Retinal pigment epithelial cell (primary cell): ENCODE measurements around the gene ID1.
A peak's percentile ranks its signal among the peaks of the same experiment; 100 is the strongest.
"Not testable (repeated sequence)": the region's sequence is repeated elsewhere in the genome, so short reads cannot be mapped to it uniquely, and the experiment has no call there.

Experiments
- DNase-seq: peaks from one replicate; pipeline ENCODE4 v3.0.0-alpha.2; 2010; ENCODE audit warnings: low read depth
- H3K4me3 ChIP-seq: 2 replicates; pipeline ENCODE4 v1.5.1; 2011; ENCODE audit warnings: mild to moderate bottlenecking, low read length, control low read depth, moderate library complexity
- TF ChIP-seq, protein P1 (sequence below): conservative IDR thresholded peaks from 2 replicates; pipeline ENCODE4 v1.5.1; 2011; ENCODE audit warnings: low read depth, low read length, control low read depth, inconsistent platforms

The ID1 gene

DNA sequence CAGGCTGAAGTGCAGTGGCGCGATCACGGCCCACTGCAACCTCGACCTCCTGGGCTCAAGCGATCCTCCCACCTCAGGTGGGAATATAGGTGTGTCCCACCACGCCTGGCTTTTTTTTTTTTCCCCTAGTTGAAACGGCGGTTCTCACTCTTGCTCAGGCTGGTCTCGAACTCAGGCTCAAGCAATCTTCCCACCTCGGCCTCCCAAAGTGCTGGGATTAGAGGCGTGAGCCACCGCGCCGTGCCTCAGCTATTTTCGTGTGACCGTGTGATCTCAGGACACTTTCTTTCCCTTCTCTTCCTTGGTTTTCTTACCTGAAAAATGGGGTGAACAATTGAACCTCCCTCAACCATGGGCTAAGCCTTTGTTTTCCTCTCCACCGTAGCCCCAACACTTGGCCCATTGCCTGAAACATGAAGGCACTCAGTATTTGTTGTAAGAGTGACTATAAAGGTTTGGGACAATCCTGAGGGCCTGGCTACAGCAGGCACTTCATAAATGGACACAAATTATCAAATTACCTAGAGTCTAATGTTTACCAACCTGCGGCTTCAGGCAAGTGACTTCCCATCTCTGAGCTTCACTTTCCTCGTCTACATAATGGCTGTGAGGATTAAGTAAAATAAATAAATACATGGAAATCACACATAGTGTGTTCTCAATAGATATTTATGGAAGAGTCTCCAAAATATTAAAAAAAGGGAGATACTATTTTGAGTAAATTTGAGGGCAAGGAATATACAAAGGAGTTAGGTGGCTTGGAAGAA lies 31.4 kb upstream of the ID1 start:
- H3K4me3 ChIP-seq: peak overlapping the region; percentile 48
- no peak for DNase-seq
- TF ChIP-seq, protein P1, sequence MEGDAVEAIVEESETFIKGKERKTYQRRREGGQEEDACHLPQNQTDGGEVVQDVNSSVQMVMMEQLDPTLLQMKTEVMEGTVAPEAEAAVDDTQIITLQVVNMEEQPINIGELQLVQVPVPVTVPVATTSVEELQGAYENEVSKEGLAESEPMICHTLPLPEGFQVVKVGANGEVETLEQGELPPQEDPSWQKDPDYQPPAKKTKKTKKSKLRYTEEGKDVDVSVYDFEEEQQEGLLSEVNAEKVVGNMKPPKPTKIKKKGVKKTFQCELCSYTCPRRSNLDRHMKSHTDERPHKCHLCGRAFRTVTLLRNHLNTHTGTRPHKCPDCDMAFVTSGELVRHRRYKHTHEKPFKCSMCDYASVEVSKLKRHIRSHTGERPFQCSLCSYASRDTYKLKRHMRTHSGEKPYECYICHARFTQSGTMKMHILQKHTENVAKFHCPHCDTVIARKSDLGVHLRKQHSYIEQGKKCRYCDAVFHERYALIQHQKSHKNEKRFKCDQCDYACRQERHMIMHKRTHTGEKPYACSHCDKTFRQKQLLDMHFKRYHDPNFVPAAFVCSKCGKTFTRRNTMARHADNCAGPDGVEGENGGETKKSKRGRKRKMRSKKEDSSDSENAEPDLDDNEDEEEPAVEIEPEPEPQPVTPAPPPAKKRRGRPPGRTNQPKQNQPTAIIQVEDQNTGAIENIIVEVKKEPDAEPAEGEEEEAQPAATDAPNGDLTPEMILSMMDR: no peak

DNA sequence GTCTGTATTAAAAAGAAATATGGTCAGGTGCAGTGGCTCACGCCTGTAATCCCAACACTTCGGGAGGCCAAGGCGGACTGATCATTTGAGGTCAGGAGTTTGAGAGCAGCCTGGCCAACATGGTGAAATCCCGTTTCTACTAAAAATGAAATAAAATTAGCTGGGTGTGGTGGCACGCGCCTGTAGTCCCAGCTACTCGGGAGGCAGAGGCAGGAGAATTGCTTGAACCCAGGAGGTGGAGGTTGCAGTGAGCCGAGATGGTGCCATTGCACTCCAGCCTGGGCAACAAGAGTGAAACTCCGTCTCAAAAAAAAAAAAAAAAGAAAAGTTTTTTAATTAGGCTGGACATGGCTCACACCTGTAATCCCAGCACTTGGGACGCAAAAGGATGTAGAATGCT lies 30.1 kb upstream of the ID1 start:
- not testable (repeated sequence) for DNase-seq, H3K4me3 ChIP-seq

DNA sequence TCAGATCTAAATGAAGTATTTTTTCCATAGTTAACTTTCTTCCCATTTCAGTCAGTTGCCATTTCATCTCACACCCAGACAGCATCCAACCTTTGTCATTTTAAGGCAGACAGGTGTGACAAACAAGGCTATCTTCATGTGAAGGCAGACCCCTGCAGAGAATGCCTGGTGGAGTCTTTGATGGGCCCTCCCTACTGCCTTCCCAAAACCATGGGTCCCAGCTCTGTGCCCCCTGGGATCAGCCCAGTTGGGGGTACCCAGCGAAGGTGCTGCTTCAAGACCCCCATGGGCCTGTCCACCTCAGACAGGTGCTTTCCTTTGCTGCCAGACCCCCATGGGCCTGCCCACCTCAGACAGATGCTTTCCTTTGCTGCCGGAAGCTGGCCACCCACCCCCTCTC lies 28.3 kb upstream of the ID1 start:
- TF ChIP-seq, protein P1: no peak
- DNase-seq: no peak
- no peak overlapping the region for H3K4me3 ChIP-seq

DNA sequence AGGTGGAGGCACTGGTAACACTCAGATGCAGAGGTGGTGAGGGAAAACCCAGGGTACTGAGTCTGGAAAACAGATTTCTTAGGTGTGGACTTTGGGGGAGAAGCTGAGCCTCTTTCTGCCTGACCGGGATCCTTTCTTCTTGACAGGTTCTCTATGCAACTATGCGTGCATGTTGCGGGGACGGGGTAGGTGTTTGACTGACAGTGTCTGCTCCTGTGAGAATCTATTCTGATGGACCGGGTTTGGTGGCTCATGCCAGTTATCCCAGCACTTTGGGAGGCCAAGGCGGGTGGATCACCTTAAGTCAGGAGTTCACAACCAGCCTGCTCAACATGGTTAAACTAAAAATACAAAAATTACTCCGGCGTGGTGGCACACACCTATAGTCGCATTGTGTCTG lies 27.9 kb upstream of the ID1 start:
- TF ChIP-seq, protein P1: no peak
- H3K4me3 ChIP-seq: no peak overlapping the region

DNA sequence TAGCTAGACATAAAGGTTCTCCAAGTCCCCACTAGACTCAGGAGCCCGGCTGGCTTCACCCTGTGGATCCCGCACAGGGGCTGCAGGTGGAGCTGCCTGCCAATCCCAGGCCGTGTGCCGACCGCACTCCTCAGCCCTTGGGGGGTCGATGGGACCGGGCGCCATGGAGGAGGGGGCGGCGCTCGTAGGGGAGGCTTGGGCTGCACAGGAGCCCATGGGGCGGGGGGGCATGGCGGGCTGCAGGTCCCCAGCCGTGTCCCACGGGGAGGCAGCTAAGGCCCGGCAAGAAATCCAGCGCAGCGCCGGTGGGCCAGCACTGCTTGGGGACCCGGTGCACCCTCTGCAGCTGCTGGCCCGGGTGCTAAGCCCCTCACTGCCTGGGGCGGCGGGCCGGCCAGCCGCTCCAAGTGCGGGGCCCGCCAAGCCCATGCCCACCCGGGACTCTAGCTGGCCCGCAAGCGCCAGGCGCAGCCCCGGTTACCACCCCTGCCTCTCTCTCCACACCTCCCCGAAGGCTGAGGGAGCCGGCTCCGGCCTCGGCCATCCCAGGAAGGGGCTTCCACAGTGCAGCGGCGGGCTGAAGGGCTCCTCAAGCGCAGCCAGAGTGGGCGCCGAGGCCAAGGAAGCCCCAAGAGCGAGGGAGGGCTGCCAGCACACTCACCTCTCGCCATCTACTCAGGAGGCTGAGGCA lies 26.5 kb upstream of the ID1 start:
- TF ChIP-seq, protein P1: no peak
- no peak overlapping the region for H3K4me3 ChIP-seq
- no peak for DNase-seq

More for the DNA sequence above, 27.9 kb upstream of the ID1 start:
- DNase-seq: no peak

DNA sequence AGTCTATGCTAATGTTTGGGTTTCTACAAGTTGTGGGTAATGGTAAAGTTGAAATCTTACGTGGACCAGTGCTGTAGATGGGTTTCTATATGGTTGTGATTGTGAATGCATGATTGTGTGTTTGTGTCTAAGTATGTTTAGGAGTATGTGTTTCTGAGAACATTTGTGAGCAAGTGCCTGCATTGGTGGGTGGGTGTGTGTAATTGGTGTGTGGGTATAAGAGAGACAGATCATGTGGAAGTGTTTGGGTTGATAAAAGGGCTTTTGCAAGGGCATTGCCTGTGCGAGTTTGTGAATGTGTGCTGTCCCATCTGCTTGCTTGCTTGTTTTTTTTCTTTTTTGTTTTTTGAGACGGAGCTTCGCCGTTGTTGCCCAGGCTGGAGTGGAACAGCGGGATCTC lies 25.8 kb upstream of the ID1 start:
- H3K4me3 ChIP-seq: no peak overlapping the region
- DNase-seq: no peak
- TF ChIP-seq, protein P1: no peak

DNA sequence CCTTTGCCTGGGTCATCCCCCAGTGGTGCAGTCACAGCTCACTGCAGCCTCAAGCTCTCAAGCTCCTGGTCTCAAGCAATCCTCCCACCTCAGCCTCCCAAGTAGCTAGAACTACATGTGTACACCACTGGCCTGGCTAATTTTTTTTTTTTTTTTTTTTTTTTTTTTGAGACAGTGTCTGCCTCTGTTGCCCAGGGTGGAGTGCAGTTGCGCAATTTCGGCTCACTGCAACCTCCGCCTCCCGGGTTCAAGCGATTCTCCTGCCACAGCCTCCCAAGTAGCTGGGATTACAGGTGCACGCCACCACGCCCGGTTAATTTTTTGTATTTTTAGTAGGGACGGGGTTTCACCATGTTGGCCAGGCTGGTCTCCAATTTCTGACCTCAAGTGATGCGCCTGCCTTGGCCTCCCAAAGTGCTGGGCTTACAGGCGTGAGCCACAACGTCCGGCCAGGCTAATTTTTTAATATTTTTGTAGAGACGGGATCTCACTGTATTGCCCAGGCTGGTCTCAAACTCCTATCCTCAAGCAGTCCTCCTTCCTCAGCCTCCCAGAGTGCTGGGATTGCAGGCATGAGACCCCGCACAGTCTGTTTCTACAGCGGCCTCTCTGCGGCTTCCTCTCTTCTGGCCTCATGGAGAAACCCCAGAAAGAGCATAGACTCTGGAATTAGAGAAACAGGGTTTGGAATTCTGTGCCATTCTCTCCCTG lies 25.0 kb upstream of the ID1 start:
- not testable (repeated sequence) for H3K4me3 ChIP-seq, DNase-seq

DNA sequence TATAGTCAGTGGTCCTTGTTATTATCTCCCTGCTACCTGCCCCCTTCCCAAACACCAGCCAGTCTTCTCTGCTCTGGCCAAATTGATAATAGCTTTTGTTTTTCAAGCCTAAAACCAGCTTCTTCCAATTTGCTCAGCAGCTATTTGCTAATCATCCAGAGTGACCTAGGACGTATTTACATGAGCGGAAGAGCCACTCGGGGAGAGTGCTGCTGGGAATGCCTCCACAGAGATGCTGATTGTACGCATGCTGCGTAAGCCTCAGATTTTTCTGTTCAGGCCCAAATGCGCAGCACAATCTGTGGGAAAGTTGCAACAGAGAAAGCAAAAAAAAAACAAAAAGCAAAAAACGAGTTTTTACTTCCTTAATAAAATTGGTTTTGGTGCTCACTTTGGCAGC lies 24.4 kb upstream of the ID1 start:
- no peak overlapping the region for H3K4me3 ChIP-seq
- TF ChIP-seq, protein P1: no peak
- no peak for DNase-seq
